Embryonic facial prominence (tissue), 1 donor: ENCODE results near the gene MBOAT7.
"Not testable (repeated sequence)": the region's sequence is repeated elsewhere in the genome, so short reads cannot be mapped to it uniquely, and the experiment has no call there.

Experiments
- DNase-seq: peaks from one replicate; pipeline ENCODE4 v3.0.0-alpha.2; 2016; ENCODE audit errors: extremely low spot score

Gene MBOAT7, protein sequence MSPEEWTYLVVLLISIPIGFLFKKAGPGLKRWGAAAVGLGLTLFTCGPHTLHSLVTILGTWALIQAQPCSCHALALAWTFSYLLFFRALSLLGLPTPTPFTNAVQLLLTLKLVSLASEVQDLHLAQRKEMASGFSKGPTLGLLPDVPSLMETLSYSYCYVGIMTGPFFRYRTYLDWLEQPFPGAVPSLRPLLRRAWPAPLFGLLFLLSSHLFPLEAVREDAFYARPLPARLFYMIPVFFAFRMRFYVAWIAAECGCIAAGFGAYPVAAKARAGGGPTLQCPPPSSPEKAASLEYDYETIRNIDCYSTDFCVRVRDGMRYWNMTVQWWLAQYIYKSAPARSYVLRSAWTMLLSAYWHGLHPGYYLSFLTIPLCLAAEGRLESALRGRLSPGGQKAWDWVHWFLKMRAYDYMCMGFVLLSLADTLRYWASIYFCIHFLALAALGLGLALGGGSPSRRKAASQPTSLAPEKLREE

DNA sequence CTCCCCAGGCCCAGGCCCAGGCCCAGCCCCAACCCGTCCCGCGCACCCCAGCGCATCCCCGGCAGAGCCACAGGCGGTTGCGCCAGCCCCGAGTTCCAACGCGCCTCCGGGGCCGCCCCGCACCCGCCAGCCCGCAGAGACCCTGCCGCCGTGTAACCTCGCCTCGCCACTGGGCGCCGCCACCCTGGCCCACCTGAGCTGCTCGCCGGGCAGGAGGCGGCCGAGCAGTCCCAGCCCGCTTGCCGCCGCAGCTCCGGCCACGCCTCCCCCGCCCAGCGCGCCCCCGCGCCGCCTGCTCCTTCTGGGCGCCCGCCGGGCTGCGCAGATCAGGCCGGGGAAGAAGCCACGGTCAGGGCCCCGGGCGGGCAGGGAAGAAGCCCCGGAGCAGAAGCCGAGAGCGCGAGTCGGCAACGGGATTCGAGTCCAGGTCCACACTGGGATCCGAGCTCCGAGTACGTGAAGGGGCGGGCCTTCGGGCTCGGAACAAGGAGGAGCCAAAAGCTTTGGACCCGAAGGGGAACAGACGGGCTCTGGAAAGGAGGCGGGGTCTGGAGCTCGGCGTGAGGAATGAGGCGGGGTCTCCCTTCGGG, at the start of gene MBOAT7:
Gene MBOAT7, minus strand, starts transcription at position 436 of the 590 bp plus-strand sequence. CDS start 1,072 bp downstream, outside the sequence.
- DNase-seq: no peak

DNA sequence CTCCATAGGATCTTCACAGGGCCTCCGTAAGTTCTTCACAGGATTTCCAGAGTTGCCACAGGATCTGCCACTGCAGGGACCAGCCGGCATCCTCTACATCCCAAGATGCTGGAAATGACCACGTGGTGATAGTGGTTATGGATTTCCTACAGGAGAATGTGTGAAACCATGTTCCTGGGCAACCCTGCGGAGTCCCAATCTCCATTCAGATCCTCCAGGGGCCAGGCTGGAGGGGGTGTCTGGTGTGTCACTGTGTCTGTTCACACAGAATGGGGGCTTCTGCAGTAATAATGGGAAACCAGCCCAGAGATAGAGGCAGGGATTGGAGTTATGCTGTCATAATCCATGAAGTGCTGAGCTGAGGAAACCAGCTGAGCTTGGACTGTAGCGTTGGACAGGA, 44.6 kb upstream of the MBOAT7 start:
- no peak for DNase-seq

DNA sequence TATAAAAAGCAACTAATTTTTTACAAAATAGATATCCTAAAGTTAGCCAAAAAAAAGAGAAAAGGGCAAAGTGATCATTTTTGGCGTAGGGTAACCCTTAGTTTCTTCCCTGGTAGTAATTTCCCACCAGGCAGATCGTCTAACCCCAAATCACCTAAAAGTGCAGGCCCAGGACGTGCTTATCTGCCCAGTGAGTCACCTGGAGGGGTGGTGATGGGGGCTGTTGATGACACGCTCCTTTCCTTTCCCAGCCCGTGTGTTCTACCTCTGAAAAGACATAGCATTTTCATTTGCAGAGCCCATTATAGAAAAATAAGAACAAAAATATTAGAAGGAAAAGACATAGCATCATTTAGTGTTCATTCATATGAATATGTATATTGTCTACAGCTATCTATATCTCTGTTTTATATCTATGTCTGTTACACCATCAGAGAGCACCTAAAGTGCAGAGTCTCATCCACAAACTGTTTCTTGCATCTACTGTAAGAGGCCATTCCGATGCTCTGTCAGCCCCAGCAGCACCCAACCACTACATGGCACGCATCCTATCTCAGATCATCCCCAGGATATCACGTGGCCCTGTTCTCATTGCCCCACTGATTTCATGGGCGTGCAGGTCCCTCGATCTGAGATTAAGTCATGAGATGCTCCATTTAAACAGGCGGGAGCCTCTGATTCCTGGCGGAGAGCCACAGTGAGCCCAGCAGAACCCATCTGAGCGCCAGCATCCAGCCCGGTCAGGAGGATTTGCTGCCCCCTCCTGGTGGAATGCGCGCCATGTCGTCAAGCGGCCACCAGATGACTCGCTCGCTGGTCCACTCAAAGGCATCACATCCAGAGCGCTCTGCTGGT, 41.9 kb upstream of the MBOAT7 start:
- DNase-seq: no peak

GRCh38 chr19:54230031-54230430, 40.7 kb upstream of the MBOAT7 start:
- no peak for DNase-seq

GRCh38 chr19:54229146-54229545, 39.8 kb upstream of the MBOAT7 start:
- no peak for DNase-seq

GRCh38 chr19:54224619-54225018, 35.2 kb upstream of the MBOAT7 start:
- not testable (repeated sequence) for DNase-seq

DNA sequence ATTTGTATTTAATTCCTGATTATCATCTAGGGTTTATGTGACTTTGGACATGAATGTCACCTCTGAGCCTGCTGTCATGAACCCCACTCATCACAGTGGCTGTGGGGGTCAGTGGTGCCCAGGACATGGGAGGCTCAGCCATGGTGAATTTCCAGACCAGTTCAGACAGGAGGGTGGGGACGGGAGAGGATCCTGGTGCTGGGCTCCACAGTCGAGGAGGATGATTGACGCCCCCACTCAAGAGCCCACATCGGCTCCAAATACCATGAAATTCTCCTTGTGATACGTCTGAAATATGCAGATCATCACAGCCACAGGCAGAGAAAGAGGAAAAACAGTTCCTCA, 34.5 kb upstream of the MBOAT7 start:
- DNase-seq: not testable (repeated sequence)

DNA sequence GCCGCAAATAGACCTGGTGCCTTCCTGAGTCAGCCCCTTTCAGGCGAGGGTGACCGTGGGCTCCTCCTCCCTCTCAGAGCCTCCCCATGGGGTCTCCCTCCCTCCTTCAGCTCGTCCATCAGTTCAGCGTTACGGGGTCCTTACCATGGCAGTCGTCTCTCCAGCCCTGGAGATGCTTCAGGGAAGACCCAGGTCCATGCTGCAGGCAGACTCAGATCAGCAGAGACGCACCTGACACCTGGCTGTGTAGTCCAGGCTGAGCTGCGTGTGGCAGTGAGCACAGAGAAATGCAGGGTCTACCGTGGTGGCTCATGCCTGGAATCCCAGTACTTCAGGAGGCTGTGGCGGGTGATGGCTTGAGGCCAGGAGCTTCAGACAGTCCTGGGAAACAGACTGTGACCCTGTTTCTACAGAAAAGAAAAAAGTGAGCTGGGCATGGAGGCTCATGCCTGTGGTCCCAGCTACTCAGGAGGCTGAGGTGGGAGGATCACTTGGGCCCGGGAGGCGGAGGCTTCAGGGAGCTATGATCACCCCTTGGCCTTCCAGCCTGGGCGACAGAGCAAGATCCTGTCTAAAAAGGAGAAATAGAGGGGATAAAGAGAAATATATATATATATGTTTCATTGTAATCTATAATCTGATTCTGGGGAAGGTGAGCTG, 34.0 kb upstream of the MBOAT7 start:
- not testable (repeated sequence) for DNase-seq

DNA sequence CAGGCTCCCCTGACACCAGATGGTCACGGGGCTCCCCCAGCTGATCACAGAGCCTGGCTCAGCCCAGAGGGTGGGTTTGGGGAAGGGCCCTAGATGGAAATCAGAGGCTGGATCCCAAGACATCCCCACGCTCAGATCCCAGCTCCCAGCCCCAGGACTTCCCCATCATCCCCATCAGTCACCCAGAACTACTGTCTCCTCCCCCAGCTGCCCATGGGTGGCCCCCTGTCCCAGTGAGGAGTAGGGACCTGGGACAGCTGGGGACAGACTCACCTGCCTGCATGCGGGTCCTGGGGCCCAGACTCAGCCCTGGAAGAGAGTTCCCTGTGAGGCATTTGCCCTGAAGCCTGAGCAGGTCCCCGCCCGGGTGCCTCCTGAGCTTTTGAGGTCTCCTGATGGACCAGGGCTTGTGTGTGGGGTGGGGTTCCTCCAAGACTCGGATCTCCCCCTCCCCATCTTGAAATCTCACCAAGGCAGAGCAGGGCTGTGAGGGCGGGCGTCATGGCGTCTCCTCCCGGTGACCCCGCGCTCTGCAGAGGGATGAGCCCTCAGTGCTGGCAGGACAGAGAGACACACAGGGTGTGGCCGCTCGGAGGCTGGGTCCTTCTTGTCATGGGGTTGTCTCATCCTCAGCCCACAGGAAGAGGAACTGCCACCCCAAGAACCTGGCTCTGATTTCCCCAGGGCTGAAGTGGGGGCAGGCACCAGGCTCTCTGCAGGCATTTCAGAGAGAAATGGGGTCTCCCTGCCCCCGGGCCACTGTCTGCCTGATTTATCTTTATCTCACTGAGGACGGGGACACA, 33.3 kb upstream of the MBOAT7 start, which contains the start of gene LILRB3:
Gene LILRB3, minus strand, starts transcription at position 534 of the 803 bp plus-strand sequence. Its CDS starts 31 bp downstream, at position 503.
- not testable (repeated sequence) for DNase-seq

DNA sequence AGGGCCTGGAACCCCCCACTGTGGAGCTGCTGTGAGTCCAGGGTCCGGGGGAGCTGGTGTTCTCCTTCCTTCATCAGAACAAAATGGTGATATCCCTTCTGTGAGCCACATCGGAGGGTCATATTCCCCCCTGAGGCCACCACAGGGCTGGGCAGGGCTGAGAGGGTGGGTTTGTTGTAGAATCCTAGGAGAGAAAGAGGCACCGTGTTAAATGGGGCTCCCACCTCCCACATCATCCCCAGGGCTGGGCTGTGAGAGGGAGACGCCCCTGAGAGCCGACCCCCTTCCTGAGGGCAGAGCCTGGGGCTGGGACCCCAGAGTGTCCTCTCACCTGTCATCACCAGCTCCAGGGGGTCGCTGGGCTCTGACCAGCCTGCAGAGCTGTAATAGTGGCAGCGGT, 32.6 kb upstream of the MBOAT7 start:
- not testable (repeated sequence) for DNase-seq

GRCh38 chr19:54219702-54220101, 30.3 kb upstream of the MBOAT7 start:
- not testable (repeated sequence) for DNase-seq

DNA sequence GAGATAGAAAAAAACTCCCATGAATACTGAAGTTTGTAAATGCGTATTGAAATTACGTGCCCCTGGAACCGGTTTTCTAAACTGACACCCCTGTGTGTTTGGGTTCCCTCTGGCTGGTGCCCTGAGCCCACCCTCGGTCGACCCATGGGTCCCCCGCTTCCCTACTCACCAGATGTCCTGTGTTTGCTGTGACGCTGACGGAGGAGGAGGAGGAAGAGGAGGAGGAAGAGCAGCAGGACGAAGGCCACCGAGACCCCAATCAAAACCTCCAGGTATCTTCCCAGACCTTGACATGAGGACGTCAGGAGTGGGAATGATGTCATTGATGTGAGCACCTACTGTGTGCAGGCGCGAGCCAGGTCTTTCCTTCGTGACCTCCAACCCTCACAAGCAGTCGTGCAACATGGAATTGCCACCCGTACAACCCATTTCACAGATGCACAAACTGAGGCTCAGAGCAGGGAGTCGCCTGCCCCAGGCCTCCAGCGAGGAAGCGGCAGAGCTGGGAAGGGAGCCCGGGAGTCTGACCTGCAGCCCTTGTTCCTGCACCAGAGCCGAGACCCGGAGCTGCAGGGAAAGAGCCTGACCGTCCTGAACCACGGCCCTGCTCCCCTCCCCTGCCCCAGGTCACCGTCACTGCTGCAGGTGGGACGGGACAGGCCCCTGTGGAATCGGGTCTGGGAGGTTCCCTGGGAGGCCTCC, 29.7 kb upstream of the MBOAT7 start:
- no peak for DNase-seq

DNA sequence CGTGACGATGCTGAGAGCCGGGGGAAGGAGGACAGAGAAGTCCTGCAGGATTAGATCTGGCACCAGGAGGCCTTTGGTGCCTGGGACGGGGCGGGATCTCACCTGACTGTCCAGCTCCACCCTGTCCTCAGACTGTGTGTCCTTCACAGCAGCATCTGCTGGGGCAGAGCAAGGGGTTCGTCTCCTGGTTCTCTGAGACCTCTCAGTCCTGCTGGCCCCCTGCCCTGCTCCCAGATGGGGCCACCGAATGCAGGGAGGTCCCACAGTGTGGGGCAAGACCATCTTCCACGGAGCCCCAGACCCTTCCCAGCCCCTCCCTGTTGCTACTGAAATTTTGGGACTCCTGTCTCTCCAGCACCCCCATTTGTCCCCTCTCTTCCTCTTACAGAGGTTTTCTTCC, 28.9 kb upstream of the MBOAT7 start:
- no peak for DNase-seq

DNA sequence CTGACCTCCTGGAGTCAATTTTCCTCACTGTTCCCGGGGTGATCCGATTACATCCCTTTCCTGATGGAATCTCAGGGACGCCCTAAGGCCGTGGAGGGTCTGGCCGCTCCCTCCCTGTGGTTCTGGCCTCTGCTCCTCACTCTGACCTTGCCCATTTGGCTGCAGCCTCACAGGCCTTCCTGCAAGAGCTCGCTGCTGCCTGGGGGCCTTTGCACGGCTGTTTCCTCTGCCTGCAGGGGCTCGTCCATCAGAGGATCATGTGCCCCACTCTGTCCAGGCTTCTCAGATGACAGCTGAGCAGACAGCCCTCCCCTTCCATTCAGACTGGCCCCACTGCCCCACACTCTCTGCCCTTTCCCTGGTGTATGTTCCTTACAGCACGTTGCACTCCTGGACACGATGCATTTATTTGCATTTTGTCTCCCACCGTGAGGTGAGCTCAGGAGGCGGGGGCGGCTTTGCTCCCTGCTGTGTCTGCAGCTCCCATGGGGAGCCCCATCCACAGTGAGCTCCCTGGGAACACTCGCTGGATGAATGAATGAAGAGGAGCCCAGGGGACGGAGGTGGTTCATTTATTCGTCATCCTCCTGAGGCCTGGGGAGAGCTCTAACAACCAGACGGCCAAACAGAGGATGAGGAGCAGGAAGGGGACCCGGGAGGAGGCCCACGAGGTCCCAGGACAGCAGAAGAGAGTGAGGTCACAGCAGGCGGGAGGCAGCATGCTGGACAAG, 28.3 kb upstream of the MBOAT7 start:
- DNase-seq: not testable (repeated sequence)

DNA sequence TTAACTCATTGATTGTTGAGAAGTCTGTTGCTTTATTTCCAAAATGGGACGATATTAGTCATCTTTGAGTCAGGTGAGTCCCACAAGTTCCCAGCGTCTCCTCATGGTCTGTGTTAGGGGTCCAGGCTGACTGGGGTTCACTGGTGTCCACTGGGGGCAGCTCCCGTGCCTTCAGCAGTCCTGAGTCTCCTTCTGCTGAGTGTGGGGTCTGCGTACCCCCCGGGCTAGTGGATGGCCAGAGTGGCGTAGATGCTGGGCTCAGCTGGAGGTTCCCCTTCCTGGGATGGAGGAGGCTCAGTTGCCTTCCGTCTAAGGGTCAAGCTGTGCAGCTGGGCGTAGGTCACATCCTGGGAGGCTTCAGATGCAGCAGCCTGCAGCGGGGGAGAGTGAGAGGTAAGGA, 27.5 kb upstream of the MBOAT7 start:
- DNase-seq: no peak

GRCh38 chr19:54214734-54215133, 25.4 kb upstream of the MBOAT7 start:
- not testable (repeated sequence) for DNase-seq

- not testable (repeated sequence) for DNase-seq
Measured at GRCh38 chr19:54214217-54214616, 24.8 kb upstream of the MBOAT7 start.

DNA sequence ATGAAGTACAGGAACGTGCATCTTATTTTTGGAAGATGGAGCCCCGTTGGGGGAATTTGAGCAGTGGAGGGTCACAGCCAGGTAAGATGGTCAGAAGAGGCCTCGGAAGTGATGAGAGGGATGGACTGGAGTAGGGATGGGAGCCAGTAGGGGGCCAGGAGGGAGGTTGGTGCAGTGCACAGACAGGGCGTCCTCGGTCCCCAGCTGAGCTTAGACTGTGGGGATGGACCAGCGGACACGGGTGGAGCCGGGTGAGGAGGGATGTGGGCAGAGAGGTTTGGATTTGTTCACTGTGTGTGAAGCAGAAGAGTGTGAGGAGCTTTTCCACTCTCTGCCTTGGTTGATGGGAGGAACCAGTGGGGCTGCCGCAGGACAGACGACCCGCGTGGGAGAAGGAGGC, 21.9 kb upstream of the MBOAT7 start:
- no peak for DNase-seq

DNA sequence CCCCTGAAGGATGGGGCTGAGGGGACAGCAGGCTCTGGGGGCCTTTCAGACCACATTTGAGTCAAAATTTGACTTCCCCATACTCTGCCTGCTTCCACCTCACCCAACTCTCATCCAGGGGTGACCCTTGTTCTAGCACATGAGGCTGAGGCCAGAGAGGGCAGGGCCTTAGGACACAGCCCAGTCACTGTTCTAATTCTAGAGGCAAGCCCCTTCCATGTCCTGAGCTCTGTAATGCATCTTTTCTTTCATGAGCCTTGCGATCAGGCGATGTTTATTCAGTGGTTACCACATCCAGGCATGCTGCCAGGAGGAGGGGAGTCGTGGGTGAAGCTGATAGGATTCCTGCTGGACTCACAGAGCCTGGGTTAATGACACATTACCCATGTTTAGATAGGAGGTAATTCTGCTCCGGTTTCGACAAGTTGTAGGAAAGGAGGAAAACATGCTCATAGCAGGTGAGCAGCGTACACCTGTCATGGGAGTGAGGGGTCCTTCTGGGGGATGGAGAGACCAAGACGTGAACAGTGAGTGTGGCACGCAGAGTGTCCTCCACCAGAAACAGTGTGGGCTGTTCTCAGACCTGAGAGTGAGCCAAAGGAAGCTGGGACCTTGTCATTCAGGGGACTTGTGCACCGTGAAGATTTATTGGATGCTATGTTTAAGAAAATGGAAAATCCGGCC, 20.6 kb upstream of the MBOAT7 start:
- peak; percentile 40 for DNase-seq
